DOHH2 (cell line): ENCODE results near the gene HOATZ.

ENCODE experiments used
- H3F3A ChIP-seq: fragments of 200-600 bp; sonication (generic), shearing (Covaris generic); 2 replicates; pipeline ENCODE4 v1.6.0; 2016; ENCODE audit warnings: antibody characterized with exemption, mild to moderate bottlenecking; ENCODE audit not compliant: control insufficient read depth, insufficient read depth
- H3K27ac ChIP-seq: fragments of 200-600 bp; sonication (generic); 2 replicates; pipeline ENCODE4 v1.5.1; 2014; ENCODE audit warnings: low read depth, mild to moderate bottlenecking, low read length, moderate library complexity
- H3K27me3 ChIP-seq: fragments of 200-600 bp; sonication (generic); 2 replicates; pipeline ENCODE4 v1.6.1; 2014; ENCODE audit warnings: mild to moderate bottlenecking, low read length, mixed read lengths; ENCODE audit not compliant: control insufficient read depth
- H3K36me3 ChIP-seq: fragments of 200-600 bp; sonication (generic); 2 replicates; pipeline ENCODE4 v1.6.1; 2014; ENCODE audit warnings: mild to moderate bottlenecking, low read length, moderate library complexity, mixed read lengths; ENCODE audit not compliant: control insufficient read depth
- H3K4me1 ChIP-seq: fragments of 200-600 bp; sonication (generic); 2 replicates; pipeline ENCODE4 v1.6.1; 2014; ENCODE audit warnings: mild to moderate bottlenecking, low read length, mixed read lengths; ENCODE audit not compliant: control insufficient read depth
- H3K4me2 ChIP-seq: fragments of 200-600 bp; sonication (generic); 2 replicates; pipeline ENCODE4 v1.6.0; 2014; ENCODE audit warnings: mild to moderate bottlenecking, low read length, moderate library complexity
- H3K4me3 ChIP-seq: fragments of 200-600 bp; sonication (generic); 2 replicates; pipeline ENCODE4 v1.5.1; 2014; ENCODE audit warnings: mild to moderate bottlenecking, low read length, mixed read lengths
- H3K79me2 ChIP-seq: fragments of 200-600 bp; sonication (generic); 2 replicates; pipeline ENCODE4 v1.6.1; 2014; ENCODE audit warnings: mild to moderate bottlenecking, low read length, mixed read lengths; ENCODE audit not compliant: control insufficient read depth
- H3K9me2 ChIP-seq: fragments of 200-600 bp; sonication (generic); replicated peaks from 2 replicates; pipeline ENCODE4 v1.6.1; 2014; ENCODE audit warnings: mild to moderate bottlenecking, low read length, mixed read lengths; ENCODE audit not compliant: control insufficient read depth
- H3K9me3 ChIP-seq: fragments of 200-600 bp; sonication (generic); 2 replicates; pipeline ENCODE4 v1.6.1; 2014; ENCODE audit warnings: antibody characterized with exemption, low read length, mixed read lengths; ENCODE audit not compliant: control insufficient read depth, insufficient read depth
- H4K20me1 ChIP-seq: fragments of 200-600 bp; sonication (generic); 2 replicates; pipeline ENCODE4 v1.6.0; 2014; ENCODE audit warnings: low read depth, mild to moderate bottlenecking, antibody characterized with exemption, low read length, moderate library complexity; ENCODE audit not compliant: control insufficient read depth, insufficient read depth
- CTCF ChIP-seq: fragments of 200-600 bp; sonication (generic); IDR thresholded peaks from one replicate; pipeline ENCODE4 v1.5.1; 2014; ENCODE audit warnings: antibody characterized with exemption, mild to moderate bottlenecking, low read depth, low read length; ENCODE audit not compliant: poor library complexity, severe bottlenecking
- EZH2phosphoT487 ChIP-seq: fragments of 200-600 bp; sonication (generic); IDR thresholded peaks from 2 replicates; pipeline ENCODE4 v1.6.1; 2017; ENCODE audit warnings: borderline replicate concordance, mild to moderate bottlenecking, antibody characterized with exemption, low read length, moderate library complexity, mixed read lengths

Gene HOATZ

GRCh38 chr11:111527279-111527678, 12.7 kb downstream of the HOATZ start:
- H4K20me1 ChIP-seq: no peaks in the 10 kb centered on the region
- no peaks in the 10 kb centered on the region for H3K9me3 ChIP-seq
- no peaks in the 10 kb centered on the region for H3K36me3 ChIP-seq
- no peaks in the 10 kb centered on the region for H3F3A ChIP-seq
- no peaks in the 10 kb centered on the region for H3K79me2 ChIP-seq
- no peak overlapping the region for H3K4me2 ChIP-seq
- no peaks in the 10 kb centered on the region for H3K4me1 ChIP-seq
- TF ChIP-seq EZH2phosphoT487 (no peak), CTCF (no peak)
- H3K9me2 ChIP-seq: no peaks in the 10 kb centered on the region
- peaks cover 11% of the 10 kb centered on the region for H3K27me3 ChIP-seq
- H3K4me3 ChIP-seq: no peak overlapping the region
- H3K27ac ChIP-seq: no peak overlapping the region

GRCh38 chr11:111528557-111528956, 14.0 kb downstream of the HOATZ start:
- H3K4me3 ChIP-seq: no peak overlapping the region
- no peaks in the 10 kb centered on the region for H3K4me1 ChIP-seq
- H3K27ac ChIP-seq: no peak overlapping the region
- H3K4me2 ChIP-seq: no peak overlapping the region
- H3K27me3 ChIP-seq: peaks cover 12% of the 10 kb centered on the region; the same call in 1 of the 2 replicates
- no peaks in the 10 kb centered on the region for H3F3A ChIP-seq
- H3K79me2 ChIP-seq: no peaks in the 10 kb centered on the region
- no peaks in the 10 kb centered on the region for H3K9me2 ChIP-seq
- H3K9me3 ChIP-seq: no peaks in the 10 kb centered on the region
- TF ChIP-seq EZH2phosphoT487: no peak
- TF ChIP-seq CTCF: peak; percentile 29
- no peaks in the 10 kb centered on the region for H3K36me3 ChIP-seq
- H4K20me1 ChIP-seq: no peaks in the 10 kb centered on the region

GRCh38 chr11:111530091-111530490, 15.5 kb downstream of the HOATZ start:
- Histone ChIP-seq H3K27ac (no peak overlapping the region), H3K36me3 (no peaks in the 10 kb centered on the region), H3K27me3 (peaks cover 17% of the 10 kb centered on the region), H3K4me3 (no peak overlapping the region), H3F3A (no peaks in the 10 kb centered on the region), H3K4me1 (no peaks in the 10 kb centered on the region), H4K20me1 (no peaks in the 10 kb centered on the region), H3K9me2 (no peaks in the 10 kb centered on the region), H3K4me2 (no peak overlapping the region), H3K79me2 (no peaks in the 10 kb centered on the region), H3K9me3 (no peaks in the 10 kb centered on the region)
- TF ChIP-seq EZH2phosphoT487: no peak
- TF ChIP-seq CTCF: no peak

- Histone ChIP-seq H3K9me2 (no peaks in the 10 kb centered on the region), H3F3A (no peaks in the 10 kb centered on the region), H3K4me2 (no peak overlapping the region), H4K20me1 (no peaks in the 10 kb centered on the region), H3K4me1 (no peaks in the 10 kb centered on the region), H3K27me3 (peaks cover 19% of the 10 kb centered on the region), H3K27ac (no peak overlapping the region), H3K4me3 (no peak overlapping the region), H3K9me3 (no peaks in the 10 kb centered on the region), H3K36me3 (no peaks in the 10 kb centered on the region), H3K79me2 (no peaks in the 10 kb centered on the region)
- TF ChIP-seq EZH2phosphoT487 (no peak), CTCF (no peak)
Observed at GRCh38 chr11:111531136-111531535, 16.6 kb downstream of the HOATZ start.
